HG03342 (cell line): ENCODE data around the gene RPL7A.
"Not testable (repeated sequence)": the region's sequence is repeated elsewhere in the genome, so short reads cannot be mapped to it uniquely, and the experiment has no call there.

ENCODE experiments used
- ATAC-seq: cut with Tn5 transposase; IDR thresholded peaks from one replicate; pipeline ENCODE4 v1.9.1; 2021; ENCODE audit warnings: mild to moderate bottlenecking, moderate library complexity; ENCODE audit not compliant: unreplicated experiment

The RPL7A gene

DNA sequence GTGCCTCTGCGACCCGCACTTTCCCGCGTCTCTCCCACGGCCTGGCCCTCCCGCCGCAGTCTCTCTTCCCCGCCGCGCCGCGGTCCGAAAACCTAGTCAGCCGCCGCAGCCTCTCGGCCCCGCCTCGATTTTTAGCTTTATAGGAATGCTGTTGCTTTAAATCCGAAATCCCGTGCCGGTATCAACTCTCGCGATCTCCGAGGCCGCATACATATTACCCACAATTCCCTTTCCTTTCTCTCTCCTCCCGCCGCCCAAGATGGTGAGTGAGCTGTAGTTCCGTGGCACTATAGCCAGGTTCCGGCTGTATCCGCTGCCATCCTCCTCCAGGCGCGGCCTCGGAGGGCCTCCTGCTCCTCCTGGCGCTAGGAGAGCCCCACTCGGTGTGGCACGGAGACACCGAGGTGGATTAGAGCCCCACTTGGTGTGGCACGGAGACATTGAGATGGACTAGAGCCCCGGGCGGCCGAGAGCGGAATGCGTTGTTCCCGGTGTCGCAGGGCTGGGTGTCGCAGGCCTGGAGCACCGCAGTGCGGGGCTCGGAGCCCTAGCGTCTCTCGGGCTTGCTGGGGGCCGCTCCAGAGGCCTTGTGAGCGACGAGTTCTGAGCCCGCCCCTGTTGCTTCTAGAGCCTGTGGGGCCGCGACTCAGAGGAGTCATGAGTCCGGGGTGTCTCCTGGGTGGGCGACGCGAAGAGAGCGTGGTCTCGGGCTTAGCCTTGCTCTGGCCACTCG is at the start of gene RPL7A, which contains the start of gene MED22:
Gene RPL7A, plus strand, starts transcription at position 234 of the 733 bp plus-strand sequence. Its CDS starts 26 bp downstream, at position 260.
Gene MED22, minus strand, starts transcription at position 147 of the 733 bp plus-strand sequence. CDS start 1,469 bp downstream, outside the sequence.
- ATAC-seq, result peak; percentile 62

DNA sequence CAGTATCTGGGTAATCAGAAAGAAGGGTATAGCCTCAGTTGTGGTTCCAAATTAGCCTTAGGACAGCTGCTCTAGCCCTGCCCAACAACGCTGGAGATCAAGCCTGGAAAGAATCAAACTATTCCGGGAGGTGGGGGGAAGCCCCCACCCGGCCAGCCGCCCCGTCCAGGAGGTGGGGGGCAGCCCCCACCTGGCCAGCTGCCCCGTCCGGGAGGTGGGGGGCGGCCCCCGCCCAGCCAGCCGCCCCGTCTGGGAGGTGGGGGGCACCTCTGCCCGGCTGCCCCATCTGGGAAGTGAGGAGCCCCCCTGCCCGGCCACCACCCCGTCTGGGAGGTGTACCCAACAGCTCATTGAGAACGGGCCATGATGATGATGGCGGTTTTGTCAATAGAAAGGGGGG is 48.0 kb upstream of the RPL7A start:
- not testable (repeated sequence) for ATAC-seq

- ATAC-seq, result no peak
These were observed 46.5 kb upstream of the RPL7A start for GRCh38 chr9:133301253-133302230.

GRCh38 chr9:133303266-133304157 is 44.5 kb upstream of the RPL7A start:
- no peak for ATAC-seq

DNA sequence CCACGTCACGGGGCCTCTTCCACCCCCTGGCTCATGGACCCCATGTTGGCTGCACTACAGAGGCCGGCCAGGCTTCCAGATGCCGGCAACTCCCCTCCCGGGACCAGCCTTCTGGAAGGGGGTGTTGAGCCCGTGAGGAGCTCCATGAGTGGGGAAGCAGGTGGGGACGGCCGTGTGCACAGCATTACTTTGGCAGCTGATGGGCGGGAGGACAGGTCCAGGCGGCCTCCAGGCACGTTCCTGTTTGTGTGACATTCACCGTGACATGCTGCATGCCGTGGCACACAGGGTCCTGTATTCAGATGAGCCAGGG is 43.9 kb upstream of the RPL7A start:
- no peak for ATAC-seq

DNA sequence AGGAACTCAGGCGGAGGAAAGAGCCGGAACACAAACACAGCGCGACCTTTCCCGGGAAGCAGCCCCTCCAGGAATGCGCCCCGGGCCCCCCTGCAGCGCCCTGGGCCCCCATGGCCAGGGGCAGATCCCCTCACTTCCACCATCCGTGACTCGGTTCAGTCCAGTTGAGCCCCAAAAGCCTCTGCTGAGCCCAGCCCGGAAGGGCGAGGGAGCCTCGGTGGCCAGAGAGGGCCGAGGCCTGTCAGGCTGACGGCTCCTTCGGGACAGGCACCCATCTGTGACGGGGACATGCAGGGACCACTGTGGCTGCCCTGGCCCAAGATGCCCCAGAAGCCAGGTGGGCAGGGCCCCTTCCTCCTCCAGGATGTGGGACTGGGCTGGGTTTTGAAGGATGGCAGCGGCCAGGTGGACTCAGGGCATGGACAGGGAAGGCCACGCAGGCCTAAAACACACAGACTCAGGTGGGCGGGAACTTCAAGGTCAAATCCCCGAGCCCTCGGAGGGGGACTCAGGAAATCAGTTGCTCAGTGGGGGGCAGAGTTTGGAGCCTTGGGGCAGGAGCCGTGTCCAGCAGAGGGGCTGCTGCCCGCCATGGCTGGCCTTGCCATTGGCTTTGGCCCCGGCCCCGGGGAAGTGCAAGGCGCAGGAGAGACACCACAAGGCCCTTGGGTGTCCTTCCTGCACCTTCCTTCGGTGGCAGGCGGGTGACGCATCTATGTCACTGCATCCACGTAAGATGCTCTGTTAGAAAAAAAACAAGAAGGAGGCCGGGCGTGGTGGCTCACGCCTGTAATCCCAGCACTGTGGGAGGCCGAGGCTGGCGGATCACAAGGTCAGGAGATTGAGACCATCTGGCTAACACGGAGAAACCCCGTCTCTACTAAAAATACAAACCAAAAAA is 43.3 kb upstream of the RPL7A start:
- no peak for ATAC-seq

DNA sequence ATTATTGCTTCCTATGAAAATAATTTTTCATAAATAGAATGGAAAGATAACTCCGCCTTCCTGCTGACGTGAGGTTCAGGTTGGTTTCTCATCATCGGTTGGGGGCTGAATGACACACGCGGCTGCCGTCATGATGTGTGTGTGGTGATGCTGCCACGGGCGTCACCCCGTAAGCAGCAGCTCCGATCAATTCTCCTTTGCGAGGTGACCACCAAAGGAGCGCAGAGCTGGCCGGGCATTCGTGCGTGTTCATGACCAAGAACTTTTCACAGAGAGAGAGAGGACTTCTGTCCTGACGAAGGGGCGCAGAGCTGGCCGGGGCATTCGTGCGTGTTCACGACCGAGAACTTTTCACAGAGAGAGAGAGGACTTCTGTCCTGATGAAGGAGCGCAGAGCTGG is 42.3 kb upstream of the RPL7A start:
- no peak for ATAC-seq

DNA sequence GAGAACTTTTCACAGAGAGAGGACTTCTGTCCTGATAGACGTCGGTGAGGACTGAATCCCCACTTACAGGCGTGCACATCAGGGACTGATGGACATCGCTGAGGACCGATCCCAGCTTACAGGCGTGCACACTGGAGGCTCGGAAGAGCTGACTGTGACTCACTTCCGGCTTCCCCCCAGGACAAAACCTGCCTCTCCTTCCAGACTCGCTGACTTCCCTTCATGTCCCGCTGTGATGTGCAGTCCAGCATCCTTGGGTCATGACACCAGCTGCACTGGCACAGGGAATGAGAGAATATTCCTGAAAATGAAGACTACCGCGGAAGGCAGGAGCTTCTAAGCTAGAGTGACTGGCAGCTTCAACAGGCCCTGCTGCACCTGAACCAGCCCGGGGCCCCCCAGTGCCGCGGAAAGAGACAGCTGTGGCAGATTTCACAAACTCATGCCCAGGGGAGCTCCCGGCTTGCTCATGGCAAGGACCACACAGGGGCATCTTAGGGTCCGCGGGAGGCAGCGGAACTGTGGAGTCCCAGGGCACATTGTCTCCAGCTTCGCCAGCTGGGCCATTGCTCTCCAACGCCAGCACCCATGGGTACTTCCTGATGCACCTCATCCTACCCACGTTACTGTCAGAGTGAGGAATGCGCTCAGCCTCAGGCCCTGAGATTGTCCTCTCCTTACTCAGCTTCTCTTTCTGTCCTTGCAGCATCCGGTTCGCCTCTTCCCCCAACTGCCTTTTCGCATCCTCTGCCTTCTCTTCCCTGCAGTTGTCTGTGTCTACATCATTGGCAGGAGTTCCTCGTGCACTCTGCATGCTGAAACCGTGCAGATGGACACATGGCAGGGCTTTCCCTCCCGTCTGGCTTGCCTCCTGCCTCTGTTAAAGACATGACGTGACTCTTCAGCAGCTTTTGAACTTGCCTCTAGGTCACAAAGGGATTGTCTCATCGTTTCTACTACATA is 41.5 kb upstream of the RPL7A start:
- no peak for ATAC-seq

- no peak for ATAC-seq
These were observed 40.7 kb upstream of the RPL7A start for GRCh38 chr9:133307301-133307700.

DNA sequence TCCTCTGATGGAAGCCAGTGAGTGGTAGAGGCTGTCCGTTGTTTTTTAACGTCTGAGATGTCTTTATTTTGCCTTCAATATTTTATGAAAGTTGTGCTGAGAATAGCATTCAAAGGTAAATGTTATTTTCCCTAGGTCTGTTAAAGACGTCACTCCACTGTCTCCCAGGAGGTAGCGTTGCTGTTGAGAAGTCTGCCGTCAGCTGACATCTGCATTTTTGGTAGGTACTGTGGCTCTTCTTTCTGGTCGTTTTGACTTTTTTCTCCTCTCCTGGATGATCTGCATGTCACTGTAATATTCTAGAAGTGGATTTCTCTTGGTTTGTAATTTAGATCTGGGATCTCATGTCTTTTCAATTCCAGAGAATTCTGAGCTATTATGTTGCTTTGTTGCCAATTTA is 38.4 kb upstream of the RPL7A start:
- no peak for ATAC-seq

DNA sequence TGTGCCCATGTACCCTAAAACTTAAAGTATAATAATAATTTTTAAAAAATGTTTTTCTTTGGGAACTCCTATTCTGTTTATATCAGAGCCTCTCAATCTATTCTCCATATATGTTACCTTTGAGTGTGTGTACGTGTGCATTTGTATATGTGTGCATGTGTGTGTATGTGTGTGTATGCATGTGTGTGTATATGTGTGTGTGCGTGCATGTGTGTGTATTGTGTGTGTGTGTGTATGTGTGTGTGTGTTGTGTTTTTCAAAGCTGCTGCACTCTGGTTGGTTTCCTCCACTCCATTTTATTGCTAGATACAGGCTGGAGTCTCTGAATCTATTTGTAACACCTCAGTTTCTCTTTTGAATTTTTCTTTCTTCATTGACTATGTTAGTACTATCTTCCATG is 32.0 kb upstream of the RPL7A start:
- ATAC-seq, result no peak

DNA sequence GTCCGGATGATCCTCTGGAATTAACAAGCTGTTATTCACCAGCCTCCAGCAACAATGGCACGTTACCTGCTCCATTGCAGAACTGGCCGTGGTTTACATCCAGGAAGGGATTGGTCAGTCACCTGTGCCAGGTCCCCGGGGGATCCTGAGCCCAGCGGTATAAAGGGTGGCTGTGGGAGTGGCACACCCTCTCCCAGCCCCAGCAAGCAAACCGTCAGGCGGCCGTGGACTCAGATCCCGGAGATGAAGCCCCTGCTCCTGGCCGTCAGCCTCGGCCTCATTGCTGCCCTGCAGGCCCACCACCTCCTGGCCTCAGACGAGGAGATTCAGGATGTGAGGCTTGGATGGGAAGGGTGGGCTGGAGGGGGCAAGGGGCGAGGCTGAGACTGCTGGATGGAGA is 30.5 kb upstream of the RPL7A start:
- ATAC-seq, result not testable (repeated sequence)

DNA sequence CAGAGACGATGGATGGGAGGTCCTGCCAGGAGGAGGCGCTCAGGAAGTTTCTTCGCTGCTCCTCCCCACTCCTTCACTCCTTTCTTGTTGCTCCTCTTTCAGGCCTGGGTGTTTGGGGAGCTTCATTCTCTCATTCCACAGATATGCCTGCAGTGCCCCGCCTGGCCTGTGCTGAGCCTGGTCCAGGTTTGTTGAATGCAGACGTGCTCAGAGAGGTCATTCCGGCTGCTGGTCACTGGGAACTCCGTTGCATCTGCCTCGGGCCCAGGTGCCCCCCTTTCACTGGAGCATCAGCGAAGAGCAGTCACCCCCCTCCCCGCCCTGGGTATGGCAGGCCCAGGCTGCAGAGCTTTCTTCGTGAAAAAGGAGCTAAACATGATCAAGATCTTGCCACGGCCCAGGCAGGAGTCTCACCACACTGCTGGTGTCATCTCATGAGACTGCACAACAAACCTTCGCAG is 27.6 kb upstream of the RPL7A start:
- no peak for ATAC-seq

DNA sequence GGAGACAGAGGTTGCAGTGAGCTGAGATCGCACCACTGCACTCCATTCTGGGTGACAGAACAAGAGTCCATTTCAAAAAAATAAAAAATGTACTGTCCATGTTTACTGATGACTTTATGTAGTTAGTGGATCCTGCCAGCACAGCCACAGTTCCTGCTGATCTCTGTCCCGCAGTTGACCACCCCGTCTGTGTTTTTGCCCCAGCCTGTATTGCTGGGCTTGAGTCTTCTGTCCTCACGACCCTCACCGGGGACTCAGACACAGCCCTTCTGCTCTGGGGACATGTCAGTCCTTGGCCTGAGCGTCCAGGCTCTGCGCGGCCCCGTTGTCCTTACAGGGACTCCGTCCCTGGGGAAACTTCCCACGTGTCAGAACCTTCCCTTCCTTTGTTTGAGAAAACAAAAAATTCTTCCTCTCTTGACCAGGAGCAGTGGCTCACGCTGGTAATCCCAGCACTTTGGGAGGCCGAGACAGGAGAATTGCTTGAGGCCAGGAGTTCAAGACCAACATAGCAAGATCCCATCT is 26.5 kb upstream of the RPL7A start:
- ATAC-seq, result no peak

- ATAC-seq, result no peak
These were observed 25.3 kb upstream of the RPL7A start for GRCh38 chr9:133322701-133323100.

GRCh38 chr9:133323211-133323610 is 24.8 kb upstream of the RPL7A start:
- no peak for ATAC-seq

DNA sequence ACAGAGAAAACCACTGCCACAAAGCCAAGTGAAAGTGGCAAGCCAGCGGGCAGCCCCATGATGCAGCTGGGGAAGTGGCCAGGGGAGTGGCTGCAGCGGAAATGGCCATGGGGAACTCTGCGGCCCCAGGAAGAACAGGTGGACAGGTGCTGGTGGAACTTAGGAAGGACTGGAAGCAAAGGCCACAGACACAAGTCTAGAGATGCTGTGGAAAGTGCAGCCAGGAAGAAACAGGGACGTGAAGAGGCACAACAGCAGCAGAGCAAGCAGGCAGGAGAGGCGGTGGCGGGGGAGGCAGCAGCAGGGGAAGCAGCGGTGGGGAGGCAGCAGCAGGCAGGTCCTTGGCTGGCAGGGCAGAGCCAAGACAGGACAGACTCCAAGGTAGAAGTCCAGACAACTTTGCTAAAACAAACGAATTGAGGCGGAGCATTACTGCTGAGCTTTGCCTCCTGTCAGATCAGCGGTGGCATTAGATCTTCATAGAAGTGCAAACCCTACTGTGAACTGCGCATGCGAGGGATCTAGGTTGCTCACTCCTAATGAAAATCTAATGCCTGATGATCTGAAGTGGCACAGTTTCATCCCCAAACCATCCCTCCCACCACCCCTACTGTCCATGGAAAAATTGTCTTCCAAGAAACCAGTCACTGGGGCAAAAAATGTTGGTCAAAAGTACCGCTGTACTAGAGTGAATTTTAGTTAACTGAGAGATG is 23.9 kb upstream of the RPL7A start:
- no peak for ATAC-seq

GRCh38 chr9:133327021-133327420 is 21.0 kb upstream of the RPL7A start:
- ATAC-seq, result not testable (repeated sequence)
